Measurements from ENCODE around the gene SOBP. TPM values are rescaled to one million over a fixed set of nuclear protein-coding genes. Genes with fewer than 3 reads are reported as not detected.

Gene SOBP
- total RNA-seq, 4 donors from 2014 or later: 0.26 to 1.5 (median 0.55) TPM

DNA sequence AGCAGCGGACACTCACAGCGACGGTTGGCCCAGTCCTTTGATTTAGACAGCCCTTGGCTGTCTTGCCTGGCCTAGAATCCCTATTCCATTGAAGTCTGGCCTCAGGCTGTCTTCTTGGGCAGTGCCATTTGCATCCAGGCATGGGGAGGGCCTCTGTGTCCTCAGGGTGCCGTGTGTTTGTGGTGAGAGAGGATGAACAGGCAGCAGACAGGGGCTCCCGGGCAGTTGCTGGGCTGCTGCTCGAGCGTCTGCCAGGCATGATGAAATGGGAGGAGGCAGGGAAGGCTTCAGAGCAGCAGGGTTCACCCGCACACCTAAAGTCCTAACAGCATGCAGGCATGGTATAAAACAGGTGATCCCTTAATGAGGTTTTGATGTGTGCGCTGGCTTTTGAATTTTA lies 126.9 kb downstream of the SOBP start:
- 86% methylated on average over 5 of the region's 9 CpGs for WGBS
- H3K36me3 ChIP-seq: no peaks in the 10 kb centered on the region
- no peaks in the 10 kb centered on the region for H3K4me1 ChIP-seq
- H3K4me3 ChIP-seq: no peak overlapping the region
- no peak for DNase-seq (ENCODE audit: low spot score in 2 of 2)
- H3K27ac ChIP-seq: no peak overlapping the region
- TF ChIP-seq POLR2AphosphoS5 (IDR thresholded peaks at IDR 0.05) (no peak), POLR2A (IDR thresholded peaks at IDR 0.05) (no peak), EP300 (IDR thresholded peaks at IDR 0.05) (no peak)
- TF ChIP-seq, protein P1, sequence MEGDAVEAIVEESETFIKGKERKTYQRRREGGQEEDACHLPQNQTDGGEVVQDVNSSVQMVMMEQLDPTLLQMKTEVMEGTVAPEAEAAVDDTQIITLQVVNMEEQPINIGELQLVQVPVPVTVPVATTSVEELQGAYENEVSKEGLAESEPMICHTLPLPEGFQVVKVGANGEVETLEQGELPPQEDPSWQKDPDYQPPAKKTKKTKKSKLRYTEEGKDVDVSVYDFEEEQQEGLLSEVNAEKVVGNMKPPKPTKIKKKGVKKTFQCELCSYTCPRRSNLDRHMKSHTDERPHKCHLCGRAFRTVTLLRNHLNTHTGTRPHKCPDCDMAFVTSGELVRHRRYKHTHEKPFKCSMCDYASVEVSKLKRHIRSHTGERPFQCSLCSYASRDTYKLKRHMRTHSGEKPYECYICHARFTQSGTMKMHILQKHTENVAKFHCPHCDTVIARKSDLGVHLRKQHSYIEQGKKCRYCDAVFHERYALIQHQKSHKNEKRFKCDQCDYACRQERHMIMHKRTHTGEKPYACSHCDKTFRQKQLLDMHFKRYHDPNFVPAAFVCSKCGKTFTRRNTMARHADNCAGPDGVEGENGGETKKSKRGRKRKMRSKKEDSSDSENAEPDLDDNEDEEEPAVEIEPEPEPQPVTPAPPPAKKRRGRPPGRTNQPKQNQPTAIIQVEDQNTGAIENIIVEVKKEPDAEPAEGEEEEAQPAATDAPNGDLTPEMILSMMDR (IDR thresholded peaks at IDR 0.05): no peak
- H3K27me3 ChIP-seq: no peaks in the 10 kb centered on the region
- no peaks in the 10 kb centered on the region for H3K9me3 ChIP-seq

DNA sequence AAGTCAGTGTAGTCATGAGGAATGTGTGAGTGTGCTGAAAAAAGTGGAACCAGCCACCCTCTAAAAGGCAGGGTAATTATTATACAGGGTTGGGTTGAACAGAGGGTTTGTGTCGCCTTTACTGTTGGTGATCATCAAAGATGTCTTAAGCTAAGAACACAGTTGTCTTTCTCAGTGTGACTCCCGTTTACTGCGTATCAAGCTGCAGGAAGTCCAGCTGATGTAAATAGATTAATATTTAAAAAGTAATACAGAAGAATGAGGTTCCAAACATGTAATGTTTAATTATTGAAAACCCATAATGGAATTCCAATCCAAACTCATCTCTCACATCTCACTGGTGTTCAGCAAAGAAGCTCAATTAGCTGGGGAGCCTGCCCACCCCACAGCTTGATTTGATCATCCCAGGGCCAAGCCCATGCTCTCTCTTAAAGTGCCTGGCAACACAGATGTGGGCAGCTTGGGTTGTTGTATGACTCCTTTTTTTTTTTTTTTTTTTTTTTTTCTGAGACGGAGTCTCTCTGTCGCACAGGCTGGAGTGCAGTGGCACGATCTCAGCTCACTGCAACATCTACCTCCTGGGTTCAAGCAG lies 127.5 kb downstream of the SOBP start:
- H3K27ac ChIP-seq: no peak overlapping the region
- no peak for DNase-seq (ENCODE audit: low spot score in 2 of 2)
- 83% methylated on average over 6 of the region's 6 CpGs for WGBS
- H3K27me3 ChIP-seq: no peaks in the 10 kb centered on the region
- TF ChIP-seq POLR2AphosphoS5 (IDR thresholded peaks at IDR 0.05) (no peak), EP300 (IDR thresholded peaks at IDR 0.05) (no peak), POLR2A (IDR thresholded peaks at IDR 0.05) (no peak)
- TF ChIP-seq, protein P1 (IDR thresholded peaks at IDR 0.05): no peak
- no peaks in the 10 kb centered on the region for H3K36me3 ChIP-seq
- no peak overlapping the region for H3K4me3 ChIP-seq
- no peaks in the 10 kb centered on the region for H3K9me3 ChIP-seq
- no peaks in the 10 kb centered on the region for H3K4me1 ChIP-seq

DNA sequence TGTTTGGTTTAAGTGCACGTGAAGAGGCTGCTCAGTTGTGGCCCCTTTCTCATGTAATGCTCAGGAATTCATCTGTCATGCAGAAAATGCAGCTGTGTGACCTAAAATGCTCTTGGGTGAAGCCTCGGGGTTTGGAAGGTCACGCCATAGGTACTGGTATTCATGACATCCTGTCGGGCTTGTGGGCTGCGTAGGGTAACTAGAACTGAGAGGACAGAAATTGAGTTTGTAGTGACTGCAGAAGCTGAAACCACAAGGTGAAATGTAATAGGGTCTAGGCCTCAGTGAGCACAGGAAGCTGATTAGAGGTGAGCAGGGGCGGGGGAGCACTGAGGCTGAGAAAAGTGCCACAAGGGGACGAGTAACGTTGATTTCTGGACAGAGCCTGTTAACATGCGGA lies 128.8 kb downstream of the SOBP start:
- Histone ChIP-seq H3K4me3 (no peak overlapping the region), H3K36me3 (no peaks in the 10 kb centered on the region), H3K4me1 (no peaks in the 10 kb centered on the region), H3K27ac (no peak overlapping the region), H3K27me3 (no peaks in the 10 kb centered on the region), H3K9me3 (no peaks in the 10 kb centered on the region)
- TF ChIP-seq POLR2AphosphoS5 (IDR thresholded peaks at IDR 0.05) (no peak), EP300 (IDR thresholded peaks at IDR 0.05) (no peak), POLR2A (IDR thresholded peaks at IDR 0.05) (no peak)
- TF ChIP-seq, protein P1 (IDR thresholded peaks at IDR 0.05): no peak
- DNase-seq (ENCODE audit: low spot score in 2 of 2): no peak
- WGBS: 92% methylated on average over 9 of the region's 9 CpGs

DNA sequence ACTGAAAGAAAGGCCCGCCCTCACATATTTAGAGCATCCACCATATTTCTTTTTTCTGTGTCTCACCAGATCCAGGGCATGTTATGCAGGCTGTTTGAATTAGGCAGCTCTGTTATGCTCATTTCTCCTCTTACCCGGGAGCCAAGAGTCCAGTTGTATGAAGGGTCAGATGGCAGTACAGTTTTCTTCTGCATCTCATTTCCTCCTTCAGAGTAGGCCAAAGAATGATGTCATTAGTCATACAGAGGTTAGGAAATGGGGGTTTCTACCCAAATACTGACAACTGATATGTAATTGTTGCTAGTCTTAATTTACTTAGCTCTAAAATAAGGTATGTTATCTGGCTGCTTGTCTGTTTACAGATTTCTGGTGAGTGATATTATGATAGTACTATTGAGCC lies 130.8 kb downstream of the SOBP start:
- WGBS: 76% methylated on average over 2 of the region's 2 CpGs

DNA sequence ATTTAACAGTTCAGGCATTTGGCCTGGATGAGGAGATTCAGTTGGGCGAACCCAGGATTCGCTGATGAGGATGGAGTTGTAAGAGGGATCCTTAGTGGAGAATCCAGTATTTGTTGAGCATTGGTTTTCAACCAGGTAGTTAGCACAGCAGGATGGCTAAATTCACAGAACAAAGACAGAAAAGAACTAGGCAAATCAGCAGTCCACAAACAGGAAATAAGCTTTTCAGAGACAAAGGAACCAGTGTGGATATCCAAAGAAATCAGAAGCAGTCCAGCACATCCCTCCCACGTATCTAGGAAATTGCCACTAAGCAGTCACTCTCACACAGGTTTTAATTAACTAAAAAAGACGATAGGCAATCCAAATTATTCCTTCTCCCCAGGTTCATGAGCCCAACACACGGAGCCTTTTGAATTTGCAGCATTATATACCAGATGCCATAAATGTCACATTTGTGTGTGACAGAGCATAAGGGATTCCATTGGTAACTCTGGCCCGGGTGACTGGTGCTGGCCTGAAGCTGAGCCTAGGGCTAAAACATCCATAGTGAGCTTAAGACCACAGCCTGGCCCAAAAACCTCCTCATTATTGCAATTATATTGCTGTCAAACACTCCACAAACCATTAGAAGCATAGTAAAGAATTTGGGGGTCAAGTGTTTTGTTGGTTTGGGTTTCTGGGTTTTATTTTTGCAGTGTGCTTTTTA lies 131.5 kb downstream of the SOBP start:
- 81% methylated on average over 6 of the region's 6 CpGs for WGBS
- Histone ChIP-seq H3K36me3 (no peaks in the 10 kb centered on the region), H3K4me1 (no peaks in the 10 kb centered on the region), H3K9me3 (no peaks in the 10 kb centered on the region), H3K27me3 (no peaks in the 10 kb centered on the region), H3K4me3 (no peak overlapping the region), H3K27ac (no peak overlapping the region)
- DNase-seq (ENCODE audit: low spot score in 2 of 2): no peak
- no peak for TF ChIP-seq POLR2A (IDR thresholded peaks at IDR 0.05)
- TF ChIP-seq, protein P1 (IDR thresholded peaks at IDR 0.05): no peak
- no peak for TF ChIP-seq EP300 (IDR thresholded peaks at IDR 0.05)
- TF ChIP-seq POLR2AphosphoS5 (IDR thresholded peaks at IDR 0.05): no peak

More for the DNA sequence above, 130.8 kb downstream of the SOBP start:
- Histone ChIP-seq H3K4me1 (no peaks in the 10 kb centered on the region), H3K36me3 (no peaks in the 10 kb centered on the region), H3K9me3 (no peaks in the 10 kb centered on the region), H3K27ac (no peak overlapping the region), H3K4me3 (no peak overlapping the region), H3K27me3 (no peaks in the 10 kb centered on the region)
- TF ChIP-seq POLR2AphosphoS5 (IDR thresholded peaks at IDR 0.05): no peak
- TF ChIP-seq EP300 (IDR thresholded peaks at IDR 0.05): no peak
- TF ChIP-seq, protein P1 (IDR thresholded peaks at IDR 0.05): no peak
- TF ChIP-seq POLR2A (IDR thresholded peaks at IDR 0.05): no peak
- no peak for DNase-seq (ENCODE audit: low spot score in 2 of 2)
